ENCODE data around the gene UMAD1.
A peak's percentile ranks its signal among the peaks of the same experiment; 100 is the strongest.
"Not testable (repeated sequence)": the region's sequence is repeated elsewhere in the genome, so short reads cannot be mapped to it uniquely, and the experiment has no call there.

UMAD1 gene

DNA sequence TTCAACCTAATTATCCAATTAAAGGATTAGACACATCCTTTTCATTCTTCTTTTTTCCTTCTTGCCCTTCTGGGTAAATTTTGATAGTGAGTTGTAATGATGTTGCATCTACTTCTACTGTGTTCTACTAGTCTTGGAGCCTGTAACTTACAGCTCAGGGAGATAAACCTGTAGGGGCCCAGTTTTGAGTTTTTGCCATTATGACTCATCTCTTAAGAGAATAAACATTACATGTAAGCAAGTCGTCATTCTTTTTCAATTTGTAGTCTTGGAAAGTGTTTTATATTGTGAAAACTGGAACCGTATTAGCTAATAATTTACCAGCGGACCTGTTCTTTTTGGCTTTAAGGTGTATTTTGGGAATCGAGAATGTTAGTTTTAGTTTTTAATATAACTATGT, 167.6 kb downstream of the UMAD1 start:
- DNase-seq = no peak

DNA sequence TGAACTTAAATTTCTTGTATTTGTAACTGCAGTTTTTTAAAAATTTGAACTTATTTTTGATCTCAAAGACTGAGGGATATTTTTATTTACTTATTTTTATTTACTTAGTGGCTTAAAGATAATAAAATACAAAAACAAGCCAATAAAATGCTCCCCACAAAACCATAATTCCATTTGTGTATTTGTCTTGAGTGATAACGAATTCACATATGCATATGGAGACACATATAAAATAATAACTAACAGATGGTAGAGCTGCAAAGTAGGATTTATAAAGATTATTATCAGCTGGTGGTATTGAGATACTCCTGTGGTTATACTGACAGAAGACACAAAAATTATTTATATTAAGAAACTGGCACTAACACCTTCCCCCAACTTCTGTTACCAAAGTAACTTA, 168.1 kb downstream of the UMAD1 start:
- DNase-seq = no peak

GRCh38 chr7:7810380-7810779, 169.8 kb downstream of the UMAD1 start:
- no peak for DNase-seq

DNA sequence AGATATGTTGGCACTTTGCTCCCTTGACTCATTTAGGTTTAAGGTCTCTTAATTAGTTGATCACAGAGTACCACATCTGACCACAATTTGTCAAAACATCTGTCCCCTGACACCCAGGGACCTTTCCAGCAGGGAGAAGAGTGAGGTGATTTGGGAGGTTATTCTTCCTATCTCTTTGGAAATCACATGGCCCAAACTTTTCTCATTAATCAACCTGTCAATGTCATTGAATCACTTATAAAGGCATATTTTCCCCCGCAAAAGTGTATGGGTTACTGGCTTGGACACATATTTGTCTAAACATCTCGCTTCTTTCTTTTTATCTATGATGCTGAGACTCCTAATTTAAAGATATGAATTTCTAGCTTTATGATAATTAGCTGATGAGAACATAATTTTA, 170.3 kb downstream of the UMAD1 start:
- DNase-seq = no peak

DNA sequence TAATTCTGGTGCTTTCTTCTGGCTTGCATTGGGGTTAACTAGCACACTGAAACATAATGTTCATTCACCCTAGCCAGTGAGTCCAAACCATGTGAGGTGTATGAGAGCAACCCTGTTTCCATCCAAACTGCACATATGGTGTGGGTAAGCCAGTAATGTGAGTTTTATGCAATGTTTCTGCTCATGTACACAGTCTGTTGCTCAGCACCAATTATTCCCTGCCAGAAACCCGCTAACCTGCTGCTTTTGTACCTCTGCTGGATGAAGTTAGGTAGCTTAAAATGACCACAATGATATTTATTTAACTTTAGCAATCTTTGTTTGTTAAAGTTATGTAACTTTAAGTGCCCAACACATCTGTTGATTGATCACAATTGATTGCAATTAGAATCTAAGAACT, 171.6 kb downstream of the UMAD1 start:
- no peak for DNase-seq

- DNase-seq = no peak
Measured at GRCh38 chr7:7815395-7815794, 174.8 kb downstream of the UMAD1 start.

GRCh38 chr7:7816084-7816483, 175.5 kb downstream of the UMAD1 start:
- DNase-seq = no peak

GRCh38 chr7:7816816-7817536, 176.4 kb downstream of the UMAD1 start:
- DNase-seq = no peak

DNA sequence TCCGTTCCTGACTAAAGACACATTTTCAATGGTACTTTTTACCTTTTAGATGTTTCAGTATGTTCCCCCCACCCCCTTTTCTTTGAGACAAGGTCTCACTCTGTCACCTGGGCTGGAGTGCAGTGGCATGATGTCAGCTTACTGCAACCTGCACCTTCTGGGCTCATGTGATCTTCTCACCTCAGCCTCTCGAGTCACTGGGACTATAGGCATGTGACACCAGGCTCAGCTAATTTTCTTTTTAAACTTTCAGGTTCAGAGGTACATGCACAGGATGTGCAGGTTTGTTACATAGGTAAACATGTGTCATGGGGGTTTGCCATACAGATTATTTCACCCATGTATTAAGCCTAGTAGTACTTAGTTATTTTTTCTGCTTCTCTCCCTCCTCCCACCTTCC, 177.2 kb downstream of the UMAD1 start:
- DNase-seq = no peak

GRCh38 chr7:7818179-7818578, 177.6 kb downstream of the UMAD1 start:
- DNase-seq = not testable (repeated sequence)

DNA sequence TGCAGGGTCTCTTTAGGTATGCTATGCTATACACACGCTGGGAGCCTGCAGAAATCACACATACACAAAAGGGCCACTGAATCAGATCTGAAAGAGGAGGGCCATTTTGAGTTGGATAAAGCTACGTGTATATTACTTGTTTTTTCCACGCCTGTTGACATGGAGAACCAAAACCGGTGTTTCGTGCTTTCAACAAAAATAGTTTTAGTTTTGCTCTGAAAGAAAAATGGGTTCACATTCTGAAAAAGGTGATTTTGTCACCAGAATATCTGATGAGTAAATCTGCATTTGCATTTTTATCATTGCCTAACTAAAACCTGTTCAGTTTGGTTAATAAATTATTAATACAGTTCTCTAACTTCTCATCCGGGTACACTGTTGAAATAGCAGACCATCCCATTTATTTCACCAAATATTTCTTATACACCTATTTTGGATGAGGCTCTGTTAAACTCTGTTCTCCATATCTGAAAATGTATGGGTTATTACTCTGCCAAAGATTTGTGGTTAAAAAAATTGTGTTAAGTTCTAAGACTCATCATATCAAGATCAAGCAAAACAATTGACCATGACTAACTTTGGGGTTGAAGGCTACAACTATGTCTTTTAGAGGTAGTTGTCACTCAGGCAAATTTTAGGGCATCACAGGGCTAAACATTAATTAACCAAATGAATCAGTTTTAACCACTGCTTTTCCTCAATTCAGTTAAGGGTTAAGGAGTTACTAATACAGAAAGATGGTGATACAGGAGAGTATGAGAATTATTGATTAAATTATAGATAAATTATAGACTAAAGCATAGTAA, 179.1 kb downstream of the UMAD1 start:
- no peak for DNase-seq

GRCh38 chr7:7820409-7820808, 179.9 kb downstream of the UMAD1 start:
- DNase-seq = no peak

DNA sequence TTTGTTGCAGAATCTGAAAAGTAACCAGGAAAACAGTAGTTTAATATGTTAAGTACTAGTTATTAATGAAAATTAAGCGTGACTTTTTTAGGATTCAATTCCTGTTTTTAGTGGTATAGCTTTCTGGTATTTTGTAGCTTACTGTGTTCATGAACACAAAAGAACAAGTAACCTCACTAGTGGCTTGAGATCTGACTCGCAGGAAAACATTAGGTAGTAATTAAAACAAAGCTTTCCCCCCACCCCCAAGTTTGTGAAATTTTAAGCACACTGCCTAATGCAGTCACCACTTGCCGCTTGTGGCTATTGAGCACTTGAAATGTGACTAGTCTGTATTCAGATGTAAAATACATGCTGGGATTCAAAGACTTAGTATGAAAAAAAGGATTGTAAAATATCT, 180.4 kb downstream of the UMAD1 start:
- DNase-seq = peak; percentile 37

- DNase-seq = peak; percentile 87
Measured at GRCh38 chr7:7821517-7821916, 181.0 kb downstream of the UMAD1 start.

DNA sequence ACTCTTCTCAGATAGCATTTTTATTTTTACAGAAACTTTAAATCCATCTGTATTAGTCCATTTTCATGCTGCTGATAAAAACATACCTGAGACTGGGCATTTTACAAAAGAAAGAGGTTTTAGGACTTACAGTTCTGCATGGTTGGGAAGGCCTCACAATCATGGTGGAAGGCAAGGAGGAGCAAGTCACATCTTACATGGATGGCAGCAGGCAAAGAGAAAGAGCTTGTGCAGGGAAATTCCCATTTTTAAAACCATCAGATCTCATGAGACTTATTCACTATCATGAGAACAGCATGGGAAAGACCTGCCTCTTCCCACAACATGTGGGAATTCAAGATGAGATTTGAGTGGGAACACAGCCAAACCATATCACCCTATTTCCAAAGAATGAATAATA, 184.7 kb downstream of the UMAD1 start:
- DNase-seq = not testable (repeated sequence)

DNA sequence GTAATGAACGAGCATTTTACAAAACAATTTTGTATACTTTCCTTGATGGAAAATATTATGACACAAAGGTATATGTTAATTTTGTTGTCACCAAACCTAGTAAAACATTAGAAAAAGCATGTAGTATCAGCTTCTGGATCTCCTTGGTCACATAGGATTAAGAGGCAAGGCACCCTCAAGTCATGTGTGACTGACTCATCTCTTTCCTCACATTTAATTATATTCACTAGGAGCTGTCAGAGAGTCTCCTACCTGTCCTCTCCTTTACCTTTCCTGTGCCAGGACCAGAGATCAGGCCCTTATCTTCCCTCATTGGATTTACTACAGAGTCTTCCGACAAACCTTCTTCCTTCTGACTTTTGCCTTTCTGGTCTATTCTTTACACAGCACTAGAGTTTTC, 189.1 kb downstream of the UMAD1 start:
- DNase-seq = no peak

GRCh38 chr7:7830122-7830878, 189.7 kb downstream of the UMAD1 start:
- DNase-seq = peak; percentile 16

GRCh38 chr7:7832518-7832917, 192.0 kb downstream of the UMAD1 start:
- DNase-seq = no peak

- no peak for DNase-seq
Measured at GRCh38 chr7:7834761-7835160, 194.2 kb downstream of the UMAD1 start.

DNA sequence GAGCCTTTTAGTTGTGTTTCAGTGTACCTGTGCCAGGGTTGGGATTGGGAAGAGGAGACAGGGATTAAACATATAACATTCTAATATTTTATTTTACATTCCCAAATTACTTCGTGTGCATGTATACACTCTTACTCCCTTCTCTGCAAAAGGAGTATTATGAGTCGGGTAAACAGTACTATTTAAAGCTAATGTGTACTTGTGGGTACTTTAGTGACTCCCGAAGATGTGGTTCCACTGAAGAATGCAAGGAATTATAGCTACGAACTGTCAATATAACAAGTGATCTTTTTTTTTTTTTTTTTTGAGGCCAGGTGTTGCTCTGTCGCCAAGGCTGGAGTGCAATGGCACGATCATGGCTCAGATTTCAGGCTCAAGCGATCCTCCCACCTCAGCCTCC, 200.5 kb downstream of the UMAD1 start:
- no peak for DNase-seq

DNA sequence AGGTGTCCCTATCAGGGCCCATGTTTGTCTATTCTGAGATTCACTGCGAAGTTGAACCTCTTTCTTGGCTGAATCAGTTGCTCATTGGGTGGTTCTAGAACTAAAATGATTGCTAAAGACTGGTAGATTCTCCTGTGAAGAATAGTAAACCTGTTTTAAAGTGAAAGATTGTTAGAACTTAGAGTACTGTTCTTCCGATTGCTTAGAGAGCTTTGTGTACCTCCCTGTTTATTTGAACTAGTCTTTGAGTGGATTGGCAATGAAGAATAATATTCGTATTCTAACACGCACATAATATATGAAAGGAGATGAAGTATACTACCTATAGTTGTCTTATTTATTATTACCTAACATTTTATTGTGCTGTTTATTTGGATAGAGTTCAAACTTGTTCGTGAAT, 202.7 kb downstream of the UMAD1 start:
- no peak for DNase-seq

DNA sequence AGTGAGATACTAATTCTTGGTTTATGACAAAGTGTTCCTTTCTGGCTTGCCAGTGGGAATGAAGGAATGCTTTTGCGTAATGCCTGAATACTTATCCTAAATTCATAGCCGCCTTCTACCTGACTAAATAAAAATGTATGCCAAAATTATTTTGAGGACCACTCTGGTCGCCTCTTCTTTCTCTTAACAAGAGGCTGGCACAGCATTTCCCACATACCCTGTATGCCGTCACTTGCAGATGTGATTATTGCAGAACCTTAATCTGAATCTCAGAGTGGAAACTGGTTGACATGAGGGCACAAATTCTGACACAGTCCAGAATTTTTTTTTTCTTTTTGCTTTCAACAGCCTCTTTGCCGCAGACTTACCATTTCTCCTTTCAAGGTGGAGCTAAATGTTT, 203.4 kb downstream of the UMAD1 start:
- no peak for DNase-seq

- DNase-seq = no peak
Measured at GRCh38 chr7:7848246-7848645, 207.7 kb downstream of the UMAD1 start.

GRCh38 chr7:7848892-7849291, 208.3 kb downstream of the UMAD1 start:
- DNase-seq = no peak

All from NCI-H1417 treated with DMSO at 0.1 percent for 48 hours (cell line).